HG02970 (cell line): ENCODE data around the gene CCM2.
A peak's percentile ranks its signal among the peaks of the same experiment; 100 is the strongest.
"Not testable (repeated sequence)": the region's sequence is repeated elsewhere in the genome, so short reads cannot be mapped to it uniquely, and the experiment has no call there.

Source experiments
- ATAC-seq: cut with Tn5 transposase; IDR thresholded peaks from one replicate; pipeline ENCODE4 v1.9.1; 2021; ENCODE audit warnings: mild to moderate bottlenecking, moderate library complexity, moderate number of reproducible peaks; ENCODE audit not compliant: unreplicated experiment, low FRiP score

Gene CCM2

GRCh38 chr7:44995555-44996493, 4.2 kb upstream of the CCM2 start:
- no peak for ATAC-seq

- no peak for ATAC-seq
These were observed 1.7 kb upstream of the CCM2 start for GRCh38 chr7:44998153-44998871.

- peak; percentile 65 for ATAC-seq
These were observed 532 bp upstream of the CCM2 start for GRCh38 chr7:44999245-45000092.

- no peak for ATAC-seq
These were observed 1.2 kb downstream of the CCM2 start for GRCh38 chr7:45001138-45001694.

- no peak for ATAC-seq
These were observed 1.8 kb downstream of the CCM2 start for GRCh38 chr7:45001826-45002225.

- ATAC-seq: no peak
These were observed 3.8 kb downstream of the CCM2 start for GRCh38 chr7:45003789-45004188.

- no peak for ATAC-seq
These were observed 7.1 kb downstream of the CCM2 start for GRCh38 chr7:45007106-45007505.

- ATAC-seq: peak; percentile 52
These were observed 7.7 kb downstream of the CCM2 start for GRCh38 chr7:45007571-45008328.

- no peak for ATAC-seq
These were observed 13.5 kb downstream of the CCM2 start for GRCh38 chr7:45013465-45013967.

- ATAC-seq: no peak
These were observed 15.3 kb downstream of the CCM2 start for GRCh38 chr7:45015313-45015712.

- no peak for ATAC-seq
These were observed 17.3 kb downstream of the CCM2 start for GRCh38 chr7:45017253-45017652.

- ATAC-seq: no peak
These were observed 20.9 kb downstream of the CCM2 start for GRCh38 chr7:45020915-45021314.

- no peak for ATAC-seq
These were observed 21.7 kb downstream of the CCM2 start for GRCh38 chr7:45021604-45022296.

GRCh38 chr7:45024126-45024744, 24.2 kb downstream of the CCM2 start:
- ATAC-seq: no peak

- ATAC-seq: not testable (repeated sequence)
These were observed 25.5 kb downstream of the CCM2 start for GRCh38 chr7:45025473-45025872.

- no peak for ATAC-seq
These were observed 26.0 kb downstream of the CCM2 start for GRCh38 chr7:45026013-45026412.

- no peak for ATAC-seq
These were observed 27.2 kb downstream of the CCM2 start for GRCh38 chr7:45026984-45027773.

- ATAC-seq: no peak
These were observed 27.7 kb downstream of the CCM2 start for GRCh38 chr7:45027774-45028114.
